GM12873 (cell line): ENCODE data around the gene OASL.

ENCODE experiments used
- CTCF ChIP-seq: IDR thresholded peaks from 2 replicates; pipeline ENCODE4 v1.5.1; 2012; ENCODE audit warnings: low read depth, mild to moderate bottlenecking, moderate library complexity, low read length, control low read depth; ENCODE audit not compliant: insufficient read depth; ENCODE audit errors: missing control alignments

OASL gene

DNA sequence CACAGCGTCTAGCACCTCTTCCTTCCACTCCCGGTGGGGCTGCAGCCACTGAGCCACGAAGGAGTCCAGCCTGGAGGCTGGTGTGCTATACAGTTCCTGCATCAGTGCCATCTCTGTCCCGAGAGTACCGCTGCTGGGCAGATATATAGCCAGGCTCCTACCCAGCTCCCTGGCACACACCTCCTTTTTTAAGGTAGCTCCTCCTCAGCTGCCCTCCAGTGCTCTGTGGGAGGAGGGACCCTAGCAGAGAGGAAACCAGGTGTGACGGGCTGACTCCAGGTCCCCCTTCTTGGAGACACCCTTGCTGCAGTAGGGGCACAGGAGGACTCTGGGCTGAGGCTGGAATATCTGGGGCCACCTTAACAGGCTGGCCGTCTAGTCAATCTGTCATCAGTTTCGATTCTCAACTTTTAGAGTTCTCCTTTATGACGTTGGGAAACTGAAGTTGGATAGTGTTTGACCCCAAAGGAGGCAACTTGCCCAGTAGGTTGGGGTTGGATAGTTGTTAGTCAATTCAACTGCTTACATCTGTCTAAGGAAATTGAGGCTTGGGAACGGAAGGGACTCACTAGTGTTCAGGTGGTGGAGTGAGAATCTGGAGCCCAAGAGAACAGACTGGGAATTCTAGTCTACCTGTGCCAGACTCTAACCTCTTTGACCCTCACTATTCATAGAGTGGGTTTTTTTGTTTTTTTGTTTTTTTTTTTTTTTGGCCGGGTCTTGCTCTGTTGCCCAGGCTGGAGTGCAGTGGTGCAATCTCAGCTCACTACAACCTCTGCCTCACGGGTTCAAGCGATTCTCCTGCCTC lies at the start of gene OASL:
Gene OASL, minus strand, starts transcription at position 386 of the 808 bp plus-strand sequence. Its CDS starts 275 bp downstream, at position 111.
- no peak for TF ChIP-seq CTCF

DNA sequence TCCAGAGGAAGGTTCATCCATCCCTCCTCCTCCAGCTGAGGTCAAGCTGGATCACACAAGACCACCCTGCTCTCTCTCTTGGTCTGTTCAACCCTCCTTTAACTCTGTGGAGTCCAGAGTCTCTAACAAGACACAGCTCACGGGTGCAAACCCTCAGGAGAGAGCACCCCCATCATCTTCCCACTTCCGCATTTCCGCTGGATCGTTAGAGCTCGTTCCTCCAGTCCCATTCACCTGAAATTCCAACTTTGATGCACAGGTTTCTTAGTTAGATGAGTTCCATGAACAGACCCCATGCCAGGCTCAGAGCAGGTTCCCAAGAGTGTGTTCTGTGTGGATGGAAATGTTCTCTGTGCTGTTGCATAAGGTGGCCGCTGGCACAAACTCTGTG lies 49.1 kb upstream of the OASL start:
- TF ChIP-seq CTCF, result no peak

- no peak for TF ChIP-seq CTCF
These were observed 48.6 kb upstream of the OASL start for GRCh38 chr12:121087467-121088194.

- TF ChIP-seq CTCF, result no peak
These were observed 47.8 kb upstream of the OASL start for GRCh38 chr12:121086781-121087295.

- TF ChIP-seq CTCF, result no peak
These were observed 46.7 kb upstream of the OASL start for GRCh38 chr12:121085506-121086353.

- TF ChIP-seq CTCF, result no peak
These were observed 46.0 kb upstream of the OASL start for GRCh38 chr12:121085069-121085468.

DNA sequence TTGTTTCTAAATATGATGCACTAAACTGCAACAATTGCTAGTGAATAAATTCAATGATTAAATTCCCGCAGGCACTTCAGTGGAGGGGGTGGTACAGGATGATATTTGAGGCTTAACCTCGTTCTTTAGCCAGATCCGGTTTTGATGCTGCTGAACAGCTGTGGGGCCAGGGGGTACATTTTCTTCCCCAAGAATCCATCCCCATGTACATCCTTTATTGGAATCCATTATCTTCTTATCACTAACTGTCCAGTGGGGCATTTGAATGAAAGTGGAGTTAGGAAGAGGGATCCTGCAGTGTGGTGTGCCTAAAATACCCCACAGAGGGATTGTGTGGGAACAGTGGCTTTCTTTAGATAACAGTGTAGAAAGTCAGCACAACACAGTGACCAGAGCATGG lies 45.2 kb upstream of the OASL start:
- TF ChIP-seq CTCF, result no peak
